ENCODE measurements around the gene LTBP1.

LTBP1 gene

DNA sequence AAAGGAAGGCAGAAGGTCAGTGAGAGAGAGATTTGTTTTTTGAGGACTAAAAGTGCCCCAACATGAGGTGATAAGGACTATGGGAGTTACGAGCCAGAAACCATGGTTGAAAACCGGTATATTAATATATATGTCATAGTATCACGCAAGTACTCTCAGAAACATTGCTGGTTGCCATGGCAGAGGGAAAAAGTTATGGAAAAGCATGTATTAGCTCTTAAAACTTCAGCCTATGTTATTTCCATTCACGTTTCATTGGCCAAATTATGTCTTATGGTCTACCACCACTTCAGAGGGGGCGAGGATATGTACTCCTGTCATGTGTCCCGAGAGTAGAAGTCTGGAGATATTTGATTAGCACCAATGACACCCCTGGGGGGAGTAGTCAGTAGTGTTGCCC is 125.9 kb downstream of the LTBP1 start:
- DNase-seq (ENCODE audit: low read depth in 1 of 2, low spot score in 1 of 2) = no peak

DNA sequence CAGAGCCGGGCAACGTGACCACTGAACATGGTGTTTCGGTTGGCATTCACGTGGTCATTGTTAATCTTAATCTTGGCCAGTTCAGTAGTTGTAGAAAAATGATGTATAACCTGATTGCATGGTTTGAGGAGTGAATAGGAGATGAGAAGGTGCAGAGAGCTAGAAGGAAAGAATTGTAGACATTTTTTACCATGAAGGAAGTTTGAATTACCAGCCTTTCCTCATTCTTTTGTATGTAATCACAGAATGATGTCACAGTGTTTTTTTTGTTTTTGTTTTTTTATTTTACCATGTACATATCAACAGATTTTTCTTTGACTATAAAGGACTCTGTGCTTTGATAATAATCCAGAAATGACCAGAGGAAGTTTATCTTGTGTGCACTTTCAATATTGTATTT is 126.3 kb downstream of the LTBP1 start:
- DNase-seq (ENCODE audit: low read depth in 1 of 2, low spot score in 1 of 2) = no peak

DNA sequence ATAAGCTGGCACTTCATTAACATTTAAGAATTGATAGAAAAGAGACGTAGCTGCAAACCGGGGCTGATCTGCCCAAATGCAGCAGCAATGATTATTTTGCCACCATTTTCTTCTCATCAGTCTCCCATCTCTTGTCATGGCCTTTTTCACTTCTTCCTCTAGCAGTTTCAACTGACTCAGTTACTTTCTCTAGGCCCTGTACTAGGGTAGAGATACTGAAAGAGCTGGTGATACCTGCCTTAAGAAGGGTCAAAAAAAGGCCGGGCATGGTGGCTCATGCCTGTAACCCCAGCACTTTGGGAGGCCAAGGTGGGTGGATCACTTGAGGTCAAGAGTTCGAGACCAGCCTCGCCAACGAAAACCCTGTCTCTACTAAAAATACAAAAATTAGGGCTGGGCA is 127.4 kb downstream of the LTBP1 start:
- DNase-seq (ENCODE audit: low read depth in 1 of 2, low spot score in 1 of 2) = no peak

GRCh38 chr2:33077311-33077710 is 130.6 kb downstream of the LTBP1 start:
- DNase-seq (ENCODE audit: low read depth in 1 of 2, low spot score in 1 of 2) = no peak

DNA sequence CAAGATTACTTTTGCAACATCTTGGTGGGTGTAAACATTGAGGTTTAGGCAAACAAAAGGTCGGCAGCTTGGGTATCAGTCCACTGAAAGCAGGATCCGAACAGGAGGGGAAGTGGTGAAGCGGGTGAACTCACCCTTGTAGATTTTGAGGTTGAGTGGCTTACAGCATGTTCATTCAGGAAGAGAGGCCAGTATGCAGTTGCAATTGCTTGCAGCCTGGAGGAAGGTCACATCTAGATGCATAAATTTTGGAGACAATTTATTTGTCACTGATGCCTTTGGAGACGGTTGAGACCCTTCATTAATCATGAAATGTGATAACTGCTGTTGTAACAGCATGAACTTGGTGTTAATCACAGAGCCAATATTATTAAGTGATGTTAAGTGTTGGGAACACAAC is 131.1 kb downstream of the LTBP1 start:
- DNase-seq (ENCODE audit: low read depth in 1 of 2, low spot score in 1 of 2) = no peak

- no peak for DNase-seq (ENCODE audit: low read depth in 1 of 2, low spot score in 1 of 2)
Observed at GRCh38 chr2:33081691-33082090, 134.9 kb downstream of the LTBP1 start.

DNA sequence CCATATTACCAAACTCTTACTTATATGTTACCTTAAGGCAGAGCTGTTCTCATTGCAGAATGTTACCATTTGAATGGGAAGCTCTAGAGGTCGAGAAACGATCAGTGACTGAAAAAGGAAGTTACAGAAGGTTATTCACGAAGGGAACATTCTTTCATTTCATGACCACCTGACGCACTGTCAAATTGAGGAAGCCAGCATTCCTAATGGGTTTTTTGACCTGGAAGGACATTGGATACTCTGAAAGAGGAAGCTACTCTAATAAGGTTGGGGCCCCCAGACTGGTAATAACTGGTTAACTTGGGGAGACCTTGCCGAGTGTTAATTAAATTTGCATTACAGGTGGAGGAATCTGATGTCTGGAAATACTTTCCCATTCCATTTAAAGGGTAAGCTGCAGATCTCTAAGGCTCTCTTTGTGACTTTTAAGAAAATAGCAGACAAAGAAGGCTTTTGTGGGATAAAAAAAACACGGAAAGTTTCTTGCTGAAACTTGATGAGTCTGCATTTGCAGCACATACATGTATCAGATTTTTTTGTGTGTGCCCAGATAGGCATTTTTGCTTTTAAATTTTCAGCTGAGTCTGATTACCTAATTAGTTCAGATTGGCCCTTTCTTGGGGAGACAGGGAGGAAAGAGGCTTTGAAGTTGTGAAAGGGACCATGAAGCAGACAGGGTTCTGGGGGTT is 137.1 kb downstream of the LTBP1 start:
- DNase-seq (ENCODE audit: low read depth in 1 of 2, low spot score in 1 of 2) = no peak

- no peak for DNase-seq (ENCODE audit: low read depth in 1 of 2, low spot score in 1 of 2)
Observed at GRCh38 chr2:33084433-33084832, 137.7 kb downstream of the LTBP1 start.

DNA sequence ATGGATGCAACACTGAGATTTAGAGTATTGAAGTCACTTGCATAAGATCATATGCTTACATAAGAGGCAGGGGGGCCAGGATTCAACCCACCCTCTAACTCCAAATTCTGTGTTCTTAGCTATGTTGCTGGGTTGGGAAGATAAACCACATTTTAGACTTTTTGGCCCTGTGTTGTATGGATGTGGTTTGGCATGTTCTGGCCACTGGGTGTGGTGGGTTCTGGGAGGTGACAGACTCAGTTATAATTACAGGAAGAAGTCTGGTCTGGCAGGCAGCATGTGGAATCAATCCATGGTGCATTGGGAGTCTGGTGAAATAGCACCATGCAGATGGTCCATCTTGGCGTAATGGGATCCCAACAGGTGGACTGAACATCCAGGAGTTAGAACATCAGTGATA is 138.9 kb downstream of the LTBP1 start:
- DNase-seq (ENCODE audit: low read depth in 1 of 2, low spot score in 1 of 2) = no peak

GRCh38 chr2:33086400-33087015 is 139.8 kb downstream of the LTBP1 start:
- no peak for DNase-seq (ENCODE audit: low read depth in 1 of 2, low spot score in 1 of 2)

- no peak for DNase-seq (ENCODE audit: low read depth in 1 of 2, low spot score in 1 of 2)
Observed at GRCh38 chr2:33090553-33091134, 143.9 kb downstream of the LTBP1 start.

DNA sequence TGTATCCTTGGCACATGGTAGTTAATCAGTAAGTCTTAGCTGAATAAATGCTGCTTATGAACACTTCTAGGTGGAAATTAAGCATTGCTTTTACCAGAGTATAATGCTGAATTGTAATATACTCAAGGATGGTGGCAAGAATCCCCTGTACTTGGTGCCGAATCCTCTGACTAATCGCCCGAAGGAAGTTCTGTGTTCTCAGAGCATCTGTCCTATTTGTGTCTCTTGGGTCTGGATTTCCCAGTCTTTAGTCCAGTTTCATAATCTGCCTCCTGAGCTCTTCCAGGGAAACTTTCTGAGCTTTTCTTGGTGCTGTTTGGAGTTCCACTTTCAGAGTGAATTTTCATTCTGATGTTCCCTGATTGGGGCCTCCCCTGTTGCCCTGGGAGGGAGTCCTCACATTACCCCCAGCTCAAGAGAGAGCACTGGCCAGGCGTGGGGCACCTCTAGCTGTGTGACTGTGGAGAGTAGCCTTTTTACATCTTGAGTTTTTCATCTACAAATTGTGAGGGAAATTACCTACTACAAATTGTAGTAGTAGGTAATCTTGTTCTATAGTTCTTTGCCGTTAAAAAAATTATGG is 144.9 kb downstream of the LTBP1 start:
- DNase-seq (ENCODE audit: low read depth in 1 of 2, low spot score in 1 of 2) = no peak

GRCh38 chr2:33093283-33093993 is 146.7 kb downstream of the LTBP1 start:
- no peak for DNase-seq (ENCODE audit: low read depth in 1 of 2, low spot score in 1 of 2)

- DNase-seq (ENCODE audit: low read depth in 1 of 2, low spot score in 1 of 2) = no peak
Observed at GRCh38 chr2:33094303-33094702, 147.6 kb downstream of the LTBP1 start.

GRCh38 chr2:33099989-33100388 is 153.2 kb downstream of the LTBP1 start:
- no peak for DNase-seq (ENCODE audit: low read depth in 1 of 2, low spot score in 1 of 2)

GRCh38 chr2:33100921-33101320 is 154.2 kb downstream of the LTBP1 start:
- no peak for DNase-seq (ENCODE audit: low read depth in 1 of 2, low spot score in 1 of 2)

DNA sequence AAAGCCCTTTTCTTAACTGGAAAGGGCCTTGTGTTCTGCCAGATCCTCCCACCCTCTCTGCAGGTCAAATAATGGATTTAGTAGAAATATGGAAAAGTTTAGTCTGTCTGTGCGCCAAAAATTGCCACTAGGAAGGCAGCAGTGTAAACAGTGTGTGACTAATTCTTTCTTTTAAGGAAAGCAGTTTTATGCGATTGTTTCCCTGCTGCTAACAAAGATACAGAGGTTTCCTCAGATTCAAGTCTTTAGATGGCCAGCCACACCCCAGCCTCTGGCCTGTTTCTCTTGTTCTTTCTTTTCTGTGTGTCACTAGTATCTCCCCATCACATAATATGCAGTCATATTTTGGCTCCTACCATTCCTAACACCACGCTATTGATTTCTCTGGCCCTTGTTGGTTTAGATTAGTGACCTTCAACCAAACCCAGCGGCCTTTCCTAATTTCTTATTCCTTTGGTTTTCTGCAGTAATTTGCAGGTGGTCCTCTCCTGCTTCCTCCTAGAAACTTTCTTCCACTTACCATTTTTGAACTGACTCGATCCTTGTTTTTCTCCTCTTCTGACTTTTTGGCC is 157.4 kb downstream of the LTBP1 start:
- no peak for DNase-seq (ENCODE audit: low read depth in 1 of 2, low spot score in 1 of 2)

- DNase-seq (ENCODE audit: low read depth in 1 of 2, low spot score in 1 of 2) = no peak
Observed at GRCh38 chr2:33104726-33105125, 158.0 kb downstream of the LTBP1 start.

GRCh38 chr2:33106115-33106514 is 159.4 kb downstream of the LTBP1 start:
- DNase-seq (ENCODE audit: low read depth in 1 of 2, low spot score in 1 of 2) = no peak

- no peak for DNase-seq (ENCODE audit: low read depth in 1 of 2, low spot score in 1 of 2)
Observed at GRCh38 chr2:33107690-33108482, 161.1 kb downstream of the LTBP1 start.
